HEK293 (cell line): ENCODE measurements around the gene KRAS.

Experiments used
- CTCF ChIA-PET: fragments of 350-600 bp; formaldehyde crosslinking; extraction: SDS; loops from one replicate; lab custom pipeline; 2021; ENCODE audit warnings: antibody characterized with exemption; lab: Yijun Ruan, JAX
- POLR2A ChIA-PET: fragments of 300-600 bp; formaldehyde crosslinking; extraction: SDS; loops from one replicate; lab custom pipeline; 2020; ENCODE audit warnings: antibody characterized with exemption, inconsistent platforms; lab: Yijun Ruan, JAX
- H3K27ac ChIP-seq: fragments of 200-500 bp; sonication (Bioruptor generic); 2 replicates; pipeline ENCODE4 v1.5.1; 2014; ENCODE audit warnings: low read depth, low read length, control low read depth, inconsistent platforms; ENCODE audit errors: extremely low read depth
- H3K36me3 ChIP-seq, 2 experiments: fragments of 200-500 bp in 1 of 2; sonication (Bioruptor generic) in 1 of 2; 1 replicate in 1 of 2; 2 replicates in 1 of 2; pipeline ENCODE4 v1.5.1; 2014 to 2017; ENCODE audit warnings: inconsistent platforms in 2 of 2, low read length in 2 of 2; ENCODE audit not compliant: control insufficient read depth in 2 of 2, insufficient read depth in 1 of 2
- H3K4me1 ChIP-seq: fragments of 200-500 bp; sonication (Bioruptor generic); 2 replicates; pipeline ENCODE4 v1.5.1; 2014; ENCODE audit warnings: mild to moderate bottlenecking, low read length, inconsistent platforms; ENCODE audit not compliant: control insufficient read depth, insufficient read depth
- H3K4me3 ChIP-seq: 2 replicates; pipeline ENCODE4 v1.5.1; 2011; ENCODE audit warnings: low read depth, mild to moderate bottlenecking, control low read depth, low read length, moderate library complexity
- H3K9me3 ChIP-seq: fragments of 200-500 bp; sonication (Bioruptor generic); 2 replicates; pipeline ENCODE4 v1.5.1; 2014; ENCODE audit warnings: low read depth, low read length, inconsistent platforms; ENCODE audit not compliant: control insufficient read depth, insufficient read depth
- BCL11A ChIP-seq: fragments of 450-650 bp; formaldehyde crosslinking; IDR thresholded peaks from 2 replicates; pipeline ENCODE4 v1.5.1; 2016; ENCODE audit warnings: low read depth, missing biosample characterization, missing genetic modification characterization
- KLF7 ChIP-seq: fragments of 450-650 bp; formaldehyde crosslinking; IDR thresholded peaks from 2 replicates; pipeline ENCODE4 v1.5.1; 2016; ENCODE audit warnings: missing biosample characterization, missing genetic modification characterization, borderline replicate concordance
- SALL2 ChIP-seq: fragments of 450-650 bp; formaldehyde crosslinking; IDR thresholded peaks from 2 replicates; pipeline ENCODE4 v1.5.0; 2017; ENCODE audit warnings: missing biosample characterization, mild to moderate bottlenecking, missing genetic modification characterization, borderline replicate concordance
- SCRT2 ChIP-seq: fragments of 450-650 bp; formaldehyde crosslinking; IDR thresholded peaks from 2 replicates; pipeline ENCODE4 v1.5.1; 2016; ENCODE audit warnings: missing biosample characterization, missing genetic modification characterization
- ZBTB10 ChIP-seq: fragments of 450-650 bp; formaldehyde crosslinking; IDR thresholded peaks from 2 replicates; pipeline ENCODE4 v1.5.1; 2016; ENCODE audit warnings: missing biosample characterization, missing genetic modification characterization
- ZBTB6 ChIP-seq: fragments of 450-650 bp; formaldehyde crosslinking; IDR thresholded peaks from 2 replicates; pipeline ENCODE4 v1.5.1; 2017; ENCODE audit warnings: missing biosample characterization, missing genetic modification characterization
- ZBTB8A ChIP-seq: fragments of 450-650 bp; formaldehyde crosslinking; IDR thresholded peaks from 2 replicates; pipeline ENCODE4 v1.5.1; 2016; ENCODE audit warnings: missing biosample characterization, missing genetic modification characterization
- ZIC2 ChIP-seq: fragments of 450-650 bp; formaldehyde crosslinking; IDR thresholded peaks from 2 replicates; pipeline ENCODE4 v1.5.1; 2016; ENCODE audit warnings: missing biosample characterization, missing genetic modification characterization
- ZNF114 ChIP-seq: fragments of 450-650 bp; formaldehyde crosslinking; IDR thresholded peaks from 2 replicates; pipeline ENCODE4 v1.5.0; 2017; ENCODE audit warnings: missing biosample characterization, missing genetic modification characterization
- ZNF155 ChIP-seq: fragments of 450-650 bp; formaldehyde crosslinking; IDR thresholded peaks from 2 replicates; pipeline ENCODE4 v1.5.1; 2016; ENCODE audit warnings: missing biosample characterization, missing genetic modification characterization
- ZNF184 ChIP-seq: fragments of 450-650 bp; IDR thresholded peaks from 2 replicates; pipeline ENCODE4 v1.5.1; 2018; ENCODE audit warnings: missing biosample characterization, mild to moderate bottlenecking, missing genetic modification characterization
- ZNF211 ChIP-seq: fragments of 450-650 bp; formaldehyde crosslinking; IDR thresholded peaks from 2 replicates; pipeline ENCODE4 v1.5.1; 2016; ENCODE audit warnings: low read depth, missing biosample characterization, missing genetic modification characterization
- ZNF214 ChIP-seq: fragments of 450-650 bp; formaldehyde crosslinking; IDR thresholded peaks from 2 replicates; pipeline ENCODE4 v1.5.1; 2017; ENCODE audit warnings: missing biosample characterization, mild to moderate bottlenecking, missing genetic modification characterization, borderline replicate concordance
- ZNF248 ChIP-seq: fragments of 450-650 bp; formaldehyde crosslinking; IDR thresholded peaks from 2 replicates; pipeline ENCODE4 v1.5.1; 2017; ENCODE audit warnings: missing biosample characterization, missing genetic modification characterization
- ZNF335 ChIP-seq: fragments of 450-650 bp; formaldehyde crosslinking; conservative IDR thresholded peaks from 2 replicates; pipeline ENCODE4 v1.5.1; 2016; ENCODE audit warnings: missing biosample characterization, missing genetic modification characterization
- ZNF391 ChIP-seq: fragments of 450-650 bp; formaldehyde crosslinking; IDR thresholded peaks from 2 replicates; pipeline ENCODE4 v1.5.1; 2016; ENCODE audit warnings: low read depth, missing biosample characterization, missing genetic modification characterization, borderline replicate concordance
- ZNF394 ChIP-seq: fragments of 450-650 bp; formaldehyde crosslinking; IDR thresholded peaks from 2 replicates; pipeline ENCODE4 v1.5.1; 2016; ENCODE audit warnings: missing biosample characterization, missing genetic modification characterization, mild to moderate bottlenecking, moderate library complexity, borderline replicate concordance
- ZNF433 ChIP-seq: fragments of 450-650 bp; formaldehyde crosslinking; IDR thresholded peaks from 2 replicates; pipeline ENCODE4 v1.5.1; 2016; ENCODE audit warnings: missing biosample characterization, missing genetic modification characterization, low read depth
- ZNF585B ChIP-seq: fragments of 450-650 bp; formaldehyde crosslinking; IDR thresholded peaks from 2 replicates; pipeline ENCODE4 v1.5.1; 2016; ENCODE audit warnings: missing biosample characterization, missing genetic modification characterization
- ZNF610 ChIP-seq: fragments of 450-650 bp; formaldehyde crosslinking; IDR thresholded peaks from 2 replicates; pipeline ENCODE4 v1.5.1; 2016; ENCODE audit warnings: missing biosample characterization, missing genetic modification characterization, borderline replicate concordance
- ZNF660 ChIP-seq: fragments of 450-650 bp; IDR thresholded peaks from 2 replicates; pipeline ENCODE4 v1.5.1; 2018; ENCODE audit warnings: missing biosample characterization, mild to moderate bottlenecking, missing genetic modification characterization
- ZNF768 ChIP-seq: fragments of 450-650 bp; formaldehyde crosslinking; IDR thresholded peaks from 2 replicates; pipeline ENCODE4 v1.5.1; 2018; ENCODE audit warnings: missing biosample characterization, mild to moderate bottlenecking, missing genetic modification characterization
- ZSCAN16 ChIP-seq: fragments of 450-650 bp; formaldehyde crosslinking; IDR thresholded peaks from 2 replicates; pipeline ENCODE4 v1.5.1; 2016; ENCODE audit warnings: missing biosample characterization, missing genetic modification characterization
- TF ChIP-seq, protein P1 (sequence below): fragments of 450-650 bp; formaldehyde crosslinking; IDR thresholded peaks from 2 replicates; pipeline ENCODE4 v1.5.1; 2017; ENCODE audit warnings: missing biosample characterization, missing genetic modification characterization
- TF ChIP-seq, protein P2 (sequence below): fragments of 450-650 bp; formaldehyde crosslinking; IDR thresholded peaks from 2 replicates; pipeline ENCODE4 v1.5.1; 2016; ENCODE audit warnings: missing biosample characterization, missing genetic modification characterization

The KRAS gene

DNA sequence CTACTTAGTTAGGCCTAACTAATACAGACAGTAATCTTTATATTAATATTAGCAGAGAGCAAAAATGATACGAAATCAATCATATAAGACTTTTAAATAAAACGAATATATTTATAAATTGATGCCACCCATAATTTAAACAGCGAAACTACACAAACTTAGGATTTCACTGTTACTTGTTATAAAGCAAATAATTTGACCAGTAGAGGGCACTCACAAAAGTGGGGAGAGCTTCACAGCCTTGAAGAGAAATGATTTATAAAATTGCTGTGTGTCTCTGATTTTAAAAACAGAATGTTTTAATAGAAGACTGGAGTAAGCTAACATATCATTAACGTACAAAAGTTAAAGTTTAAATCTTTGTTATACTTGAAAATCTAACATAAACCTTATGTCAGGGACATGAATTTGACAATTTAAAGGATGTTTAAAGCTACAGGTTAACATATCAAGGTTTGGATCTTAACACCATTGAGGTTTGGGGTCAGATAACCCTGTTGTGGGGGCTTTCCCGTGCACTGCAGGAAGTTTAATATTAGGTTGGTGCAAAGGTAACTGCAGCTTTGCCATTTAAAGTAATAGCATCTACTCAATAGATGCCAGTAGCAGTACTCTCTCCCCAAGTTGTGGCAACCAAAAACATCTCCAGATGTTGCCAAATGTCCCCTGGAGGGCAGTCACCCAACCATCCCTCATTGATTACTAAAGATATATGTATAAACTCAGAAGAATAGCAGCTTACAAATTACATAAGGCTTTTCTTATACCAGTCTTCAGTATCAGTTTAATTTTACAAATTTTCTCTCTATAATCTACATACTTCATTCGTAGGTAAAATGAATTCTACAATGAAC, 9.3 kb downstream of the KRAS start:
- peak; percentile 56; the same call in 1 of the 2 replicates for TF ChIP-seq ZNF768
- 0 out of 2 replicates have a peak, but pooled peaks have one; percentile 31 for TF ChIP-seq ZNF660
- 0 out of 2 replicates have a peak, but pooled peaks have one; percentile 18 for TF ChIP-seq SCRT2 (tag by site-specific recombination)
- TF ChIP-seq SALL2 (tag by site-specific recombination) = no peak
- TF ChIP-seq ZNF585B (tag by site-specific recombination) = no peak
- TF ChIP-seq ZNF211 (tag by site-specific recombination) = no peak
- ChIA-PET CTCF (interaction anchor here (0.6 to 2.7 kb wide), 25 partner anchors 9 to 991 kb away, joined by 3 to 13 read pairs (median 3); partner anchors contain the start of gene KRAS), POLR2A (no interaction called here)
- no peak overlapping the region for H3K4me3 ChIP-seq
- H3K9me3 ChIP-seq = no peaks in the 10 kb centered on the region
- H3K36me3 ChIP-seq = peaks cover 14 to 20% of the 10 kb centered on the region in 2 experiments
- no peak overlapping the region for H3K27ac ChIP-seq
- H3K4me1 ChIP-seq = peaks cover 4% of the 10 kb centered on the region; the same call in 1 of the 2 replicates

DNA sequence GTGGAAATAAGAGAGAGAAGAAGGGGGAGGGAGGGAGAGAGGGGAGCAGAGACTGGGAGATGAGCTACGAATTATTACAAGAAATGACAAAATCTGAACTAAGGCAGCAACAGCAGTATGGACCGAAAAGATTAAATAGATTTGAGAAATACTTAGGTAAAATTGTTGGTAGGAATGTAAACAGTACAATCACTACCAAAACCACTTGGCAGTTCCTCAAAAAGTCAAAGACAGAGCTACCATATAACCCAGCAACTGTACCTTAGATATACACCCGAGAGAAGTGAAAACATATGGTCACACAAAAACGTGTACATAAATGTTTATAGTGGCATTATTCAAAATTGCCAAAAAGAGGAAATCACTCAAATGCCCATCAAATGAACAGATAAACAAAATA, 14.1 kb downstream of the KRAS start:
- Histone ChIP-seq H3K27ac (no peak overlapping the region), H3K4me1 (no peaks in the 10 kb centered on the region), H3K9me3 (no peaks in the 10 kb centered on the region), H3K36me3 (peaks cover 9 to 14% of the 10 kb centered on the region in 2 experiments), H3K4me3 (no peak overlapping the region)
- TF ChIP-seq KLF7 (tag by site-specific recombination) (no peak), ZIC2 (tag by site-specific recombination) (no peak), ZNF394 (tag by site-specific recombination) (no peak), ZNF155 (tag by site-specific recombination) (no peak), ZBTB10 (tag by site-specific recombination) (no peak), ZNF214 (tag by site-specific recombination) (no peak), SALL2 (tag by site-specific recombination) (no peak), ZNF248 (tag by site-specific recombination) (no peak), ZNF610 (no peak), ZBTB6 (tag by site-specific recombination) (no peak), ZNF114 (tag by site-specific recombination) (no peak), ZNF335 (tag by site-specific recombination) (no peak), ZNF391 (tag by site-specific recombination) (no peak), BCL11A (tag by site-specific recombination) (no peak), ZBTB8A (tag by site-specific recombination) (no peak), ZNF184 (tag by site-specific recombination) (no peak), ZNF433 (tag by site-specific recombination) (no peak), ZSCAN16 (tag by site-specific recombination) (no peak)
- TF ChIP-seq, protein P1, sequence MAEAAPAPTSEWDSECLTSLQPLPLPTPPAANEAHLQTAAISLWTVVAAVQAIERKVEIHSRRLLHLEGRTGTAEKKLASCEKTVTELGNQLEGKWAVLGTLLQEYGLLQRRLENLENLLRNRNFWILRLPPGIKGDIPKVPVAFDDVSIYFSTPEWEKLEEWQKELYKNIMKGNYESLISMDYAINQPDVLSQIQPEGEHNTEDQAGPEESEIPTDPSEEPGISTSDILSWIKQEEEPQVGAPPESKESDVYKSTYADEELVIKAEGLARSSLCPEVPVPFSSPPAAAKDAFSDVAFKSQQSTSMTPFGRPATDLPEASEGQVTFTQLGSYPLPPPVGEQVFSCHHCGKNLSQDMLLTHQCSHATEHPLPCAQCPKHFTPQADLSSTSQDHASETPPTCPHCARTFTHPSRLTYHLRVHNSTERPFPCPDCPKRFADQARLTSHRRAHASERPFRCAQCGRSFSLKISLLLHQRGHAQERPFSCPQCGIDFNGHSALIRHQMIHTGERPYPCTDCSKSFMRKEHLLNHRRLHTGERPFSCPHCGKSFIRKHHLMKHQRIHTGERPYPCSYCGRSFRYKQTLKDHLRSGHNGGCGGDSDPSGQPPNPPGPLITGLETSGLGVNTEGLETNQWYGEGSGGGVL (tag by site-specific recombination) = no peak
- TF ChIP-seq, protein P2, sequence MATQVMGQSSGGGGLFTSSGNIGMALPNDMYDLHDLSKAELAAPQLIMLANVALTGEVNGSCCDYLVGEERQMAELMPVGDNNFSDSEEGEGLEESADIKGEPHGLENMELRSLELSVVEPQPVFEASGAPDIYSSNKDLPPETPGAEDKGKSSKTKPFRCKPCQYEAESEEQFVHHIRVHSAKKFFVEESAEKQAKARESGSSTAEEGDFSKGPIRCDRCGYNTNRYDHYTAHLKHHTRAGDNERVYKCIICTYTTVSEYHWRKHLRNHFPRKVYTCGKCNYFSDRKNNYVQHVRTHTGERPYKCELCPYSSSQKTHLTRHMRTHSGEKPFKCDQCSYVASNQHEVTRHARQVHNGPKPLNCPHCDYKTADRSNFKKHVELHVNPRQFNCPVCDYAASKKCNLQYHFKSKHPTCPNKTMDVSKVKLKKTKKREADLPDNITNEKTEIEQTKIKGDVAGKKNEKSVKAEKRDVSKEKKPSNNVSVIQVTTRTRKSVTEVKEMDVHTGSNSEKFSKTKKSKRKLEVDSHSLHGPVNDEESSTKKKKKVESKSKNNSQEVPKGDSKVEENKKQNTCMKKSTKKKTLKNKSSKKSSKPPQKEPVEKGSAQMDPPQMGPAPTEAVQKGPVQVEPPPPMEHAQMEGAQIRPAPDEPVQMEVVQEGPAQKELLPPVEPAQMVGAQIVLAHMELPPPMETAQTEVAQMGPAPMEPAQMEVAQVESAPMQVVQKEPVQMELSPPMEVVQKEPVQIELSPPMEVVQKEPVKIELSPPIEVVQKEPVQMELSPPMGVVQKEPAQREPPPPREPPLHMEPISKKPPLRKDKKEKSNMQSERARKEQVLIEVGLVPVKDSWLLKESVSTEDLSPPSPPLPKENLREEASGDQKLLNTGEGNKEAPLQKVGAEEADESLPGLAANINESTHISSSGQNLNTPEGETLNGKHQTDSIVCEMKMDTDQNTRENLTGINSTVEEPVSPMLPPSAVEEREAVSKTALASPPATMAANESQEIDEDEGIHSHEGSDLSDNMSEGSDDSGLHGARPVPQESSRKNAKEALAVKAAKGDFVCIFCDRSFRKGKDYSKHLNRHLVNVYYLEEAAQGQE (tag by site-specific recombination) = no peak
- ChIA-PET CTCF (interaction anchor here (0.6 kb wide), 1 partner anchor 200 kb away, joined by 3 read pairs; no protein-coding TSS in a partner anchor), POLR2A (no interaction called here)
